Measurements from ENCODE around the gene GTF2IRD1. TPM values are rescaled to one million over a fixed set of nuclear protein-coding genes. Genes with fewer than 3 reads are reported as not detected.

The GTF2IRD1 gene
- total and polyA plus RNA-seq, 2 of the 13 experiments (the other 11 are each of a cell fraction or from before 2014, with no cell fraction given), result 16.5 to 26.7 TPM

DNA sequence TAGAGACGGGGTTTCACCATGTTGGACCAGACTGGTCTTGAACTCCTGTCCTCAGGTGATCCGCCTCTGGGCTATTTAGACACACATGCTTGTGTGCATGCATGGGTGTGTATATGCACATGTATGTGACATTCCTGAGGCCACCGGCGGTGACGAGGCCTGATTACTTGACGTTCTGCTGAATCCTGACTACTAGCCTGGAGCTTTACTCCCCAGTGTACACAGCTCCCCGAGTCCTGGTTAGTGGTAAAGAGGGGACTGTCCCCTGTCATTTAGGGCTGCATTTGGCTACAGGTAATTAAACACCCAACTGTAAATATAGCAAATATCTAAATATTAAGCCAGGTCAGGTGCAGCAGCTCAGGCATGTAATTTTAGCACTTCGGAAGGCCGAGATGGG, 14.2 kb downstream of the GTF2IRD1 start (continued):
- no peak for TF ChIP-seq MED8 (CRISPR knock-in tag; IDR thresholded peaks at IDR 0.05; ENCODE audit: insufficient replicate concordance)
- TF ChIP-seq, protein P1, sequence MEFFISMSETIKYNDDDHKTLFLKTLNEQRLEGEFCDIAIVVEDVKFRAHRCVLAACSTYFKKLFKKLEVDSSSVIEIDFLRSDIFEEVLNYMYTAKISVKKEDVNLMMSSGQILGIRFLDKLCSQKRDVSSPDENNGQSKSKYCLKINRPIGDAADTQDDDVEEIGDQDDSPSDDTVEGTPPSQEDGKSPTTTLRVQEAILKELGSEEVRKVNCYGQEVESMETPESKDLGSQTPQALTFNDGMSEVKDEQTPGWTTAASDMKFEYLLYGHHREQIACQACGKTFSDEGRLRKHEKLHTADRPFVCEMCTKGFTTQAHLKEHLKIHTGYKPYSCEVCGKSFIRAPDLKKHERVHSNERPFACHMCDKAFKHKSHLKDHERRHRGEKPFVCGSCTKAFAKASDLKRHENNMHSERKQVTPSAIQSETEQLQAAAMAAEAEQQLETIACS (CRISPR knock-in tag; IDR thresholded peaks at IDR 0.05), result no peak
- no peak for TF ChIP-seq ZNF891 (CRISPR knock-in tag; IDR thresholded peaks at IDR 0.05)
- TF ChIP-seq PAF1 (CRISPR knock-in tag; IDR thresholded peaks at IDR 0.05), result no peak
- TF ChIP-seq, protein P2, sequence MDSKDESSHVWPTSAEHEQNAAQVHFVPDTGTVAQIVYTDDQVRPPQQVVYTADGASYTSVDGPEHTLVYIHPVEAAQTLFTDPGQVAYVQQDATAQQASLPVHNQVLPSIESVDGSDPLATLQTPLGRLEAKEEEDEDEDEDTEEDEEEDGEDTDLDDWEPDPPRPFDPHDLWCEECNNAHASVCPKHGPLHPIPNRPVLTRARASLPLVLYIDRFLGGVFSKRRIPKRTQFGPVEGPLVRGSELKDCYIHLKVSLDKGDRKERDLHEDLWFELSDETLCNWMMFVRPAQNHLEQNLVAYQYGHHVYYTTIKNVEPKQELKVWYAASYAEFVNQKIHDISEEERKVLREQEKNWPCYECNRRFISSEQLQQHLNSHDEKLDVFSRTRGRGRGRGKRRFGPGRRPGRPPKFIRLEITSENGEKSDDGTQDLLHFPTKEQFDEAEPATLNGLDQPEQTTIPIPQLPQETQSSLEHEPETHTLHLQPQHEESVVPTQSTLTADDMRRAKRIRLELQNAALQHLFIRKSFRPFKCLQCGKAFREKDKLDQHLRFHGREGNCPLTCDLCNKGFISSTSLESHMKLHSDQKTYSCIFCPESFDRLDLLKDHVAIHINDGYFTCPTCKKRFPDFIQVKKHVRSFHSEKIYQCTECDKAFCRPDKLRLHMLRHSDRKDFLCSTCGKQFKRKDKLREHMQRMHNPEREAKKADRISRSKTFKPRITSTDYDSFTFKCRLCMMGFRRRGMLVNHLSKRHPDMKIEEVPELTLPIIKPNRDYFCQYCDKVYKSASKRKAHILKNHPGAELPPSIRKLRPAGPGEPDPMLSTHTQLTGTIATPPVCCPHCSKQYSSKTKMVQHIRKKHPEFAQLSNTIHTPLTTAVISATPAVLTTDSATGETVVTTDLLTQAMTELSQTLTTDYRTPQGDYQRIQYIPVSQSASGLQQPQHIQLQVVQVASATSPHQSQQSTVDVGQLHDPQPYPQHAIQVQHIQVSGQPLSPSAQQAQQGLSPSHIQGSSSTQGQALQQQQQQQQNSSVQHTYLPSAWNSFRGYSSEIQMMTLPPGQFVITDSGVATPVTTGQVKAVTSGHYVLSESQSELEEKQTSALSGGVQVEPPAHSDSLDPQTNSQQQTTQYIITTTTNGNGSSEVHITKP (CRISPR knock-in tag; IDR thresholded peaks at IDR 0.05; ENCODE audit: low read depth), result no peak
- no peak for TF ChIP-seq REXO4 (CRISPR knock-in tag; IDR thresholded peaks at IDR 0.05; ENCODE audit: borderline replicate concordance)
- TF ChIP-seq CHCHD3 (CRISPR knock-in tag; IDR thresholded peaks at IDR 0.05), result no peak
- no peak for TF ChIP-seq ZNF180 (CRISPR knock-in tag; IDR thresholded peaks at IDR 0.05; ENCODE audit: borderline replicate concordance, low read depth)
- TF ChIP-seq, protein P3, sequence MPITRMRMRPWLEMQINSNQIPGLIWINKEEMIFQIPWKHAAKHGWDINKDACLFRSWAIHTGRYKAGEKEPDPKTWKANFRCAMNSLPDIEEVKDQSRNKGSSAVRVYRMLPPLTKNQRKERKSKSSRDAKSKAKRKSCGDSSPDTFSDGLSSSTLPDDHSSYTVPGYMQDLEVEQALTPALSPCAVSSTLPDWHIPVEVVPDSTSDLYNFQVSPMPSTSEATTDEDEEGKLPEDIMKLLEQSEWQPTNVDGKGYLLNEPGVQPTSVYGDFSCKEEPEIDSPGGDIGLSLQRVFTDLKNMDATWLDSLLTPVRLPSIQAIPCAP (CRISPR knock-in tag; IDR thresholded peaks at IDR 0.05; ENCODE audit: low read depth), result no peak
- TF ChIP-seq FOXK1 (CRISPR knock-in tag; IDR thresholded peaks at IDR 0.05; ENCODE audit: borderline replicate concordance, low read depth), result no peak
- no peak for TF ChIP-seq THAP11 (CRISPR knock-in tag; IDR thresholded peaks at IDR 0.05)
